Epithelial cell of esophagus (primary cell): ENCODE results near the gene ACTN4.

Experiments
- DNase-seq: peaks from one replicate; pipeline ENCODE4 v3.0.0; 2010; ENCODE audit warnings: low read depth
- H3K4me3 ChIP-seq: 2 replicates; pipeline ENCODE4 v1.5.1; 2011; ENCODE audit warnings: mild to moderate bottlenecking, low read length, control low read depth
- CTCF ChIP-seq: IDR thresholded peaks from 2 replicates; pipeline ENCODE4 v1.5.1; 2011; ENCODE audit warnings: low read depth, mild to moderate bottlenecking, low read length, control low read depth, inconsistent platforms; ENCODE audit not compliant: insufficient read depth; ENCODE audit errors: missing control alignments

Gene ACTN4

GRCh38 chr19:38685666-38686529 lies 38.4 kb downstream of the ACTN4 start:
- TF ChIP-seq CTCF: peak; percentile 55
- DNase-seq: peak; percentile 57
- H3K4me3 ChIP-seq: no peak overlapping the region

GRCh38 chr19:38686530-38686888 lies 39.1 kb downstream of the ACTN4 start:
- H3K4me3 ChIP-seq: no peak overlapping the region
- no peak for DNase-seq
- no peak for TF ChIP-seq CTCF

- TF ChIP-seq CTCF: no peak
- DNase-seq: no peak
- H3K4me3 ChIP-seq: no peak overlapping the region
Observed at GRCh38 chr19:38687837-38688378, 40.5 kb downstream of the ACTN4 start.

GRCh38 chr19:38690146-38690545 lies 42.7 kb downstream of the ACTN4 start:
- no peak for DNase-seq
- no peak for TF ChIP-seq CTCF

GRCh38 chr19:38690832-38691231 lies 43.4 kb downstream of the ACTN4 start:
- no peak for TF ChIP-seq CTCF
- H3K4me3 ChIP-seq: no peak overlapping the region

More at GRCh38 chr19:38690146-38690545, 42.7 kb downstream of the ACTN4 start:
- H3K4me3 ChIP-seq: no peak overlapping the region

GRCh38 chr19:38691938-38692457 lies 44.5 kb downstream of the ACTN4 start:
- DNase-seq: peak; percentile 85
- H3K4me3 ChIP-seq: no peak overlapping the region
- TF ChIP-seq CTCF: no peak

More at GRCh38 chr19:38690832-38691231, 43.4 kb downstream of the ACTN4 start:
- DNase-seq: no peak
